HepG2 (cell line): ENCODE data around the gene SEMA6B. TPM values are rescaled to one million over a fixed set of nuclear protein-coding genes. Genes with fewer than 3 reads are reported as not detected.

Experiments used
- BORCS8-MEF2B ChIP-seq: sonication (generic); formaldehyde crosslinking; IDR thresholded peaks from 2 replicates; pipeline ENCODE4 v1.8.0; 2022; ENCODE audit warnings: mild to moderate bottlenecking, missing genetic modification reagents
- GMEB1 ChIP-seq: sonication (generic); formaldehyde crosslinking; IDR thresholded peaks from 2 replicates; pipeline ENCODE4 v1.5.1; 2020; ENCODE audit warnings: missing genetic modification reagents, mild to moderate bottlenecking, borderline replicate concordance
- HOXA5 ChIP-seq: sonication (generic); formaldehyde crosslinking; IDR thresholded peaks from 2 replicates; pipeline ENCODE4 v1.4.0; 2020; ENCODE audit warnings: missing genetic modification reagents
- LCORL ChIP-seq, 2 experiments: fragments of 450-650 bp in 1 of 2; sonication (generic) in 1 of 2; formaldehyde crosslinking in 1 of 2; IDR thresholded peaks; 2 replicates each; pipeline versions ENCODE4 v1.5.0 to v1.6.1; 2017 to 2020; ENCODE audit warnings: antibody characterized with exemption in 1 of 2, missing genetic modification reagents in 1 of 2
- MIER3 ChIP-seq: IDR thresholded peaks from 2 replicates; pipeline ENCODE4 v1.6.1; 2016; ENCODE audit warnings: missing compliant biosample characterization, borderline replicate concordance
- MLXIP ChIP-seq: sonication (generic); formaldehyde crosslinking; IDR thresholded peaks from 2 replicates; pipeline ENCODE4 v1.9.0; 2021; ENCODE audit warnings: missing genetic modification reagents, borderline replicate concordance
- NFATC3 ChIP-seq: sonication (generic); formaldehyde crosslinking; IDR thresholded peaks from 2 replicates; pipeline ENCODE4 v1.5.1; 2020; ENCODE audit warnings: mild to moderate bottlenecking, missing genetic modification reagents
- NFIB ChIP-seq: sonication (generic); formaldehyde crosslinking; IDR thresholded peaks from 2 replicates; pipeline ENCODE4 v1.9.0; 2021; ENCODE audit warnings: missing genetic modification reagents, mild to moderate bottlenecking, borderline replicate concordance
- NRL ChIP-seq: sonication (generic); formaldehyde crosslinking; IDR thresholded peaks from 2 replicates; pipeline ENCODE4 v1.5.0; 2020; ENCODE audit warnings: missing genetic modification reagents, mild to moderate bottlenecking, moderate library complexity, borderline replicate concordance
- POLR2AphosphoS2 ChIP-seq: IDR thresholded peaks from 2 replicates; pipeline ENCODE4 v1.6.1; 2011; ENCODE audit warnings: low read depth, low read length, improper control_type of control experiment
- RFX1 ChIP-seq: fragments of 450-650 bp; IDR thresholded peaks from 2 replicates; pipeline ENCODE4 v1.6.1; 2017
- RORA ChIP-seq: sonication (generic); formaldehyde crosslinking; IDR thresholded peaks from 2 replicates; pipeline ENCODE4 v1.5.0; 2020; ENCODE audit warnings: mild to moderate bottlenecking, missing genetic modification reagents, moderate library complexity
- SMARCC2 ChIP-seq: fragments of 450-650 bp; IDR thresholded peaks from 2 replicates; pipeline ENCODE4 v1.6.1; 2017; ENCODE audit warnings: antibody characterized with exemption, mild to moderate bottlenecking
- TCF7 ChIP-seq: sonication (generic); IDR thresholded peaks from 2 replicates; pipeline ENCODE4 v1.6.1; 2016; ENCODE audit warnings: antibody characterized with exemption, low read depth
- TGIF2 ChIP-seq: IDR thresholded peaks from 2 replicates; pipeline ENCODE4 v1.6.1; 2016; ENCODE audit warnings: control low read depth, missing compliant biosample characterization
- ZNF101 ChIP-seq: sonication (generic); formaldehyde crosslinking; IDR thresholded peaks from 2 replicates; pipeline ENCODE4 v1.4.0; 2020; ENCODE audit warnings: mild to moderate bottlenecking, low read depth, missing genetic modification reagents, borderline replicate concordance
- ZNF12 ChIP-seq: sonication (generic); formaldehyde crosslinking; IDR thresholded peaks from 2 replicates; pipeline ENCODE4 v1.5.0; 2020; ENCODE audit warnings: missing genetic modification reagents
- ZNF253 ChIP-seq: sonication (generic); formaldehyde crosslinking; IDR thresholded peaks from 2 replicates; pipeline ENCODE4 v1.8.0; 2022; ENCODE audit warnings: mild to moderate bottlenecking, missing genetic modification reagents, borderline replicate concordance
- ZNF326 ChIP-seq: sonication (generic); formaldehyde crosslinking; IDR thresholded peaks from 2 replicates; pipeline ENCODE4 v1.4.0; 2020; ENCODE audit warnings: missing genetic modification reagents, borderline replicate concordance
- ZNF570 ChIP-seq: sonication (generic); formaldehyde crosslinking; IDR thresholded peaks from 2 replicates; pipeline ENCODE4 v1.4.0; 2020; ENCODE audit warnings: mild to moderate bottlenecking, missing genetic modification reagents, borderline replicate concordance
- ZNF773 ChIP-seq: sonication (generic); formaldehyde crosslinking; IDR thresholded peaks from 2 replicates; pipeline ENCODE4 v1.4.0; 2020; ENCODE audit warnings: missing genetic modification reagents, borderline replicate concordance
- ZNF784 ChIP-seq: sonication (generic); formaldehyde crosslinking; IDR thresholded peaks from 2 replicates; pipeline ENCODE4 v1.5.1; 2020; ENCODE audit warnings: missing genetic modification reagents, mild to moderate bottlenecking, borderline replicate concordance
- ZNF788 ChIP-seq: sonication (generic); formaldehyde crosslinking; IDR thresholded peaks from 2 replicates; pipeline ENCODE4 v1.5.0; 2020; ENCODE audit warnings: mild to moderate bottlenecking, missing genetic modification reagents, borderline replicate concordance
- ZNF841 ChIP-seq: sonication (generic); formaldehyde crosslinking; IDR thresholded peaks from 2 replicates; pipeline ENCODE4 v1.8.1; 2023; ENCODE audit warnings: missing genetic modification reagents, borderline replicate concordance
- ZNF883 ChIP-seq: sonication (generic); formaldehyde crosslinking; IDR thresholded peaks from 2 replicates; pipeline ENCODE4 v1.5.1; 2020; ENCODE audit warnings: mild to moderate bottlenecking, missing genetic modification reagents; ENCODE audit errors: not compliant biosample characterization
- polyA plus RNA-seq, 8 experiments: library from polyadenylated mRNA; depleted of rRNA in 3 of 8; stranded (reverse) in 7 of 8; unstranded in 1 of 8; fragments of >200 nt; fragmentation: Illumina TruSeq in 4 of 8; extraction: Trizol in 4 of 8; gene quantifications; 2 replicates each; pipeline versions ENCODE4 v1.2.1 to v1.2.3, GENCODE V29; 2011 to 2016; ENCODE audit warnings: low read depth in 4 of 8, missing spikeins in 1 of 8, mixed read lengths in 1 of 8; ENCODE audit not compliant: insufficient read depth in 1 of 8
- total RNA-seq, 5 experiments: library from RNA; depleted of rRNA; stranded (reverse); fragments of >200 nt; fragmentation: Illumina TruSeq; extraction: Trizol; gene quantifications; 2 replicates each; pipeline ENCODE4 v1.2.3, GENCODE V29; 2016; ENCODE audit warnings: low read depth in 1 of 5

Gene SEMA6B
- total and polyA plus RNA-seq, 2 of the 13 experiments (the other 11 are each of a cell fraction or from before 2014, with no cell fraction given) = 45.5 to 67.1 TPM

- TF ChIP-seq GMEB1 (CRISPR knock-in tag) (peak; percentile 48; the same call in 1 of the 2 replicates), RFX1 (no peak), ZNF788 (CRISPR knock-in tag) (peak; percentile 74; the same call in 1 of the 2 replicates), ZNF883 (CRISPR knock-in tag) (no peak), ZNF12 (CRISPR knock-in tag) (peak; percentile 63; the same call in 1 of the 2 replicates), NFATC3 (CRISPR knock-in tag) (no peak), MLXIP (CRISPR knock-in tag) (no peak), ZNF101 (CRISPR knock-in tag) (no peak), ZNF326 (CRISPR knock-in tag) (0 out of 2 replicates have a peak, but pooled peaks have one; percentile 49), HOXA5 (CRISPR knock-in tag) (0 out of 2 replicates have a peak, but pooled peaks have one; percentile 58), ZNF253 (CRISPR knock-in tag) (no peak), ZNF773 (CRISPR knock-in tag) (peak; percentile 72; the same call in 1 of the 2 replicates), ZNF841 (0 out of 2 replicates have a peak, but pooled peaks have one; percentile 42), ZNF784 (no peak), SMARCC2 (no peak), RORA (CRISPR knock-in tag) (no peak), LCORL (IDR thresholded peaks at IDR 0.05) (no peak), LCORL (CRISPR knock-in tag; IDR thresholded peaks at IDR 0.05) (peak; percentile 92), ZNF570 (no peak), TGIF2 (CRISPR knock-in tag) (peak; percentile 71; the same call in 1 of the 2 replicates), POLR2AphosphoS2 (no peak), NFIB (no peak), NRL (CRISPR knock-in tag) (peak; percentile 44), TCF7 (peak; percentile 60; the same call in 1 of the 2 replicates), MIER3 (peak; percentile 73), BORCS8-MEF2B (CRISPR knock-in tag) (no peak)
These were observed 24.6 kb upstream of the SEMA6B start (continued) for GRCh38 chr19:4583961-4584669.
